HCT116 (cell line): ENCODE results near the gene MAPK8. TPM values are rescaled to one million over a fixed set of nuclear protein-coding genes. Genes with fewer than 3 reads are reported as not detected.
"Not testable (repeated sequence)": the region's sequence is repeated elsewhere in the genome, so short reads cannot be mapped to it uniquely, and the experiment has no call there.

Source experiments
- ATAC-seq: fragments of 200-7000 bp; cut with Tn5 transposase; 2 replicates; pipeline ENCODE4 v1.9.1; 2020; ENCODE audit warnings: mild to moderate bottlenecking, moderate library complexity
- BruUV-seq: library from RNA; stranded (reverse); fragments of 400-500 nt; replicated peaks from 2 replicates; lab custom pipeline; 2021; lab: Mats Ljungman, UMichigan
- CTCF ChIA-PET: fragments of 300-600 bp; sonication (Branson Sonifier 250); formaldehyde crosslinking; loops from one replicate; lab custom pipeline; 2021; ENCODE audit warnings: antibody characterized with exemption; lab: Charles Lee
- POLR2A ChIA-PET: fragments of 300-600, 350-600 bp; sonication (Branson Sonifier 250); formaldehyde crosslinking; loops from one replicate; lab custom pipeline; 2021; ENCODE audit warnings: antibody characterized with exemption; lab: Charles Lee
- RAD21 ChIA-PET, 2 experiments: fragments of 300-600 bp; sonication (Branson Sonifier 250); formaldehyde crosslinking; loops; one replicate each; lab custom pipeline; 2023; ENCODE audit warnings: low total read pairs in 2 of 2; ENCODE audit not compliant: uncharacterized antibody in 2 of 2, unreplicated experiment in 2 of 2, low non-redundant PET in 1 of 2; lab: Charles Lee
- DNase-seq: peaks from one replicate; pipeline ENCODE4 v3.0.0-alpha.2; 2010; ENCODE audit warnings: low read depth, low spot score
- H2AFZ ChIP-seq: fragments of 200-600 bp; shearing (Covaris generic), sonication (generic); 2 replicates; pipeline ENCODE4 v1.6.1; 2017; ENCODE audit warnings: low read depth, mixed run types, mixed read lengths, antibody characterized with exemption, low read length; ENCODE audit not compliant: poor library complexity, severe bottlenecking
- H3K27ac ChIP-seq: 2 replicates; pipeline ENCODE4 v1.5.1; 2012; ENCODE audit warnings: low read depth, low read length
- H3K27me3 ChIP-seq: fragments of 200-600 bp; sonication (generic); 2 replicates; pipeline ENCODE4 v1.6.1; 2016; ENCODE audit warnings: mixed run types, low read length, mixed read lengths; ENCODE audit not compliant: insufficient read depth
- H3K36me3 ChIP-seq, 2 experiments: fragments of 200-500 bp in 1 of 2; fragments of 200-600 bp in 1 of 2; sonication (Bioruptor generic) in 1 of 2; sonication (generic) in 1 of 2; 2 replicates each; pipeline versions ENCODE4 v1.5.1 to v1.6.1; 2014 to 2016; ENCODE audit warnings: low read length in 2 of 2, inconsistent platforms in 1 of 2, mixed read lengths in 1 of 2, mixed run types in 1 of 2; ENCODE audit not compliant: insufficient read depth in 2 of 2, control insufficient read depth in 1 of 2
- H3K4me1 ChIP-seq, 2 experiments: fragments of 200-600 bp in 1 of 2; sonication (generic) in 1 of 2; 2 replicates each; pipeline versions ENCODE4 v1.5.1 to v1.6.1; 2012 to 2017; ENCODE audit warnings: low read length in 2 of 2, inconsistent platforms in 1 of 2, mild to moderate bottlenecking in 1 of 2, mixed read lengths in 1 of 2, mixed run types in 1 of 2, moderate library complexity in 1 of 2; ENCODE audit not compliant: insufficient read depth in 2 of 2, control insufficient read depth in 1 of 2
- H3K4me2 ChIP-seq: fragments of 200-600 bp; sonication (generic); 2 replicates; pipeline ENCODE4 v1.6.1; 2017; ENCODE audit warnings: mixed run types, low read length, mixed read lengths
- H3K4me3 ChIP-seq, 2 experiments: fragments of 200-600 bp in 1 of 2; sonication (generic) in 1 of 2; replicated peaks in 1 of 2; 2 replicates each; pipeline ENCODE4 v1.5.1; 2011 to 2016; ENCODE audit warnings: low read length in 2 of 2, control low read depth in 1 of 2, low read depth in 1 of 2, mild to moderate bottlenecking in 1 of 2, mixed read lengths in 1 of 2, mixed run types in 1 of 2
- H3K79me2 ChIP-seq: fragments of 200-600 bp; sonication (generic); 2 replicates; pipeline ENCODE4 v1.6.1; 2017; ENCODE audit warnings: mild to moderate bottlenecking, mixed run types, low read length, moderate library complexity, mixed read lengths; ENCODE audit not compliant: insufficient read depth
- H3K9ac ChIP-seq: fragments of 200-600 bp; sonication (generic); 2 replicates; pipeline ENCODE4 v1.6.1; 2016; ENCODE audit warnings: low read length, mixed read lengths
- H3K9me2 ChIP-seq: fragments of 200-600 bp; sonication (generic), shearing (Covaris generic); 2 replicates; pipeline ENCODE4 v1.6.1; 2017; ENCODE audit warnings: mixed run types, mild to moderate bottlenecking, moderate library complexity; ENCODE audit not compliant: insufficient read depth
- H3K9me3 ChIP-seq, 2 experiments: fragments of 200-500 bp in 1 of 2; fragments of 200-600 bp in 1 of 2; sonication (Bioruptor generic) in 1 of 2; sonication (generic) in 1 of 2; 2 replicates each; pipeline ENCODE4 v1.6.1; 2014 to 2017; ENCODE audit warnings: low read length in 2 of 2, mixed read lengths in 2 of 2, inconsistent platforms in 1 of 2, low read depth in 1 of 2, mild to moderate bottlenecking in 1 of 2, mixed run types in 1 of 2, moderate library complexity in 1 of 2; ENCODE audit not compliant: control insufficient read depth in 1 of 2, insufficient read depth in 1 of 2
- H4K20me1 ChIP-seq: fragments of 200-600 bp; sonication (generic), shearing (Covaris generic); 2 replicates; pipeline ENCODE4 v1.6.1; 2017; ENCODE audit warnings: mixed run types, mild to moderate bottlenecking, moderate library complexity; ENCODE audit not compliant: insufficient read depth
- ATF3 ChIP-seq: IDR thresholded peaks from 2 replicates; pipeline ENCODE4 v1.6.1; 2012
- CTCF ChIP-seq, 3 experiments: fragments of 200-600 bp in 1 of 3; sonication (generic) in 1 of 3; IDR thresholded peaks in 2 of 3; conservative IDR thresholded peaks in 1 of 3; 2 replicates each; pipeline ENCODE4 v1.5.1; 2012 to 2017; ENCODE audit warnings: low read depth in 2 of 3, low read length in 2 of 3, antibody characterized with exemption in 1 of 3, borderline replicate concordance in 1 of 3, control low read depth in 1 of 3, mild to moderate bottlenecking in 1 of 3, mixed read lengths in 1 of 3, mixed run types in 1 of 3, moderate library complexity in 1 of 3; ENCODE audit not compliant: insufficient read depth in 1 of 3
- ELF1 ChIP-seq: IDR thresholded peaks from 2 replicates; pipeline ENCODE4 v1.6.1; 2012; ENCODE audit warnings: low read depth, borderline replicate concordance
- POLR2A ChIP-seq: IDR thresholded peaks from 2 replicates; pipeline ENCODE4 v1.7.0; 2011; ENCODE audit warnings: borderline replicate concordance; ENCODE audit not compliant: insufficient read depth, insufficient read length; ENCODE audit errors: extremely low read depth
- POLR2AphosphoS5 ChIP-seq: IDR thresholded peaks from 2 replicates; pipeline ENCODE4 v1.6.1; 2011; ENCODE audit warnings: mild to moderate bottlenecking, low read depth, low read length, moderate library complexity
- intact Hi-C: fragments of 100-400 bp; cut with micrococcal nuclease; formaldehyde crosslinking; loops from 2 replicates; pipeline ENCODE4 v1.10.0; 2022
- total RNA-seq: library from RNA; stranded (reverse); gene quantifications from one replicate; pipeline ENCODE4 v1.2.1, GENCODE V29; 2021; ENCODE audit not compliant: unreplicated experiment

MAPK8 gene
- total RNA-seq, 1 experiment from 2014 or later, result 71.0 TPM

GRCh38 chr10:48279081-48279751, 27.3 kb upstream of the MAPK8 start:
- ChIA-PET RAD21 (no interaction called here), CTCF (no interaction called here), POLR2A (no interaction called here)
- Histone ChIP-seq H3K4me3 (no peak overlapping the region), H3K9ac (no peak overlapping the region), H4K20me1 (no peaks in the 10 kb centered on the region), H3K9me3 (peaks cover 0 to 4% of the 10 kb centered on the region in 2 experiments; a peak in 1 of 4 replicates), H3K79me2 (no peaks in the 10 kb centered on the region), H3K27ac (no peak overlapping the region), H3K27me3 (no peaks in the 10 kb centered on the region), H3K36me3 (no peaks in the 10 kb centered on the region), H2AFZ (no peak overlapping the region), H3K9me2 (no peaks in the 10 kb centered on the region), H3K4me2 (no peak overlapping the region), H3K4me1 (no peaks in the 10 kb centered on the region)
- DNase-seq (no peak), ATAC-seq (no peak)
- intact Hi-C loops, result no loop called here
- no peak for TF ChIP-seq POLR2A
- no peak for TF ChIP-seq ELF1
- TF ChIP-seq ATF3, result no peak
- TF ChIP-seq CTCF (IDR thresholded peaks at IDR 0.05 in 2 of 3, conservative IDR thresholded peaks at IDR 0.05 in 1 of 3; ENCODE audit: borderline replicate concordance in 1 of 3, insufficient read depth in 1 of 3, low read depth in 2 of 3, low read length in 2 of 3), result no peak
- TF ChIP-seq POLR2AphosphoS5, result no peak
- BruUV-seq, result no TSS peak

GRCh38 chr10:48281697-48282096, 24.8 kb upstream of the MAPK8 start:
- H3K9me2 ChIP-seq, H3K27ac ChIP-seq, H3K4me1 ChIP-seq, intact Hi-C loops, ATAC-seq, H3K4me2 ChIP-seq, BruUV-seq, H2AFZ ChIP-seq, H3K9ac ChIP-seq, POLR2A ChIA-PET, H3K79me2 ChIP-seq, H4K20me1 ChIP-seq, CTCF ChIA-PET, DNase-seq, H3K36me3 ChIP-seq, H3K27me3 ChIP-seq, H3K9me3 ChIP-seq, RAD21 ChIA-PET, H3K4me3 ChIP-seq: not testable (repeated sequence)
